Measurements from ENCODE around the gene SPON2.
"Not testable (repeated sequence)": the region's sequence is repeated elsewhere in the genome, so short reads cannot be mapped to it uniquely, and the experiment has no call there.

The SPON2 gene

GRCh38 chr4:1139860-1140259 is 32.5 kb downstream of the SPON2 start:
- no peak for DNase-seq

- DNase-seq, result no peak
These were observed 34.5 kb downstream of the SPON2 start for GRCh38 chr4:1137850-1138249.

GRCh38 chr4:1137063-1137776 is 35.2 kb downstream of the SPON2 start:
- DNase-seq, result no peak

- no peak for DNase-seq
These were observed 36.3 kb downstream of the SPON2 start for GRCh38 chr4:1136048-1136447.

- no peak for DNase-seq
These were observed 39.4 kb downstream of the SPON2 start for GRCh38 chr4:1133033-1133432.

GRCh38 chr4:1130316-1131186 is 41.8 kb downstream of the SPON2 start:
- no peak for DNase-seq

GRCh38 chr4:1126506-1126905 is 45.9 kb downstream of the SPON2 start:
- DNase-seq, result no peak

GRCh38 chr4:1125466-1125865 is 46.9 kb downstream of the SPON2 start:
- DNase-seq, result not testable (repeated sequence)

GRCh38 chr4:1124818-1125217 is 47.6 kb downstream of the SPON2 start:
- DNase-seq, result no peak

GRCh38 chr4:1122505-1122904 is 49.9 kb downstream of the SPON2 start:
- DNase-seq, result no peak

All from NCI-H1436 treated with DMSO at 0.1 percent for 48 hours (cell line).